NCI-H510A treated with DMSO at 0.1 percent for 48 hours (cell line): ENCODE measurements around the gene PROM1.
A peak's percentile ranks its signal among the peaks of the same experiment; 100 is the strongest.

ENCODE experiments used
- DNase-seq: peaks from one replicate; lab custom pipeline; 2025; lab: John Stamatoyannopoulos, UW

Gene PROM1

GRCh38 chr4:16110199-16110598 is 26.4 kb upstream of the PROM1 start:
- DNase-seq: no peak

DNA sequence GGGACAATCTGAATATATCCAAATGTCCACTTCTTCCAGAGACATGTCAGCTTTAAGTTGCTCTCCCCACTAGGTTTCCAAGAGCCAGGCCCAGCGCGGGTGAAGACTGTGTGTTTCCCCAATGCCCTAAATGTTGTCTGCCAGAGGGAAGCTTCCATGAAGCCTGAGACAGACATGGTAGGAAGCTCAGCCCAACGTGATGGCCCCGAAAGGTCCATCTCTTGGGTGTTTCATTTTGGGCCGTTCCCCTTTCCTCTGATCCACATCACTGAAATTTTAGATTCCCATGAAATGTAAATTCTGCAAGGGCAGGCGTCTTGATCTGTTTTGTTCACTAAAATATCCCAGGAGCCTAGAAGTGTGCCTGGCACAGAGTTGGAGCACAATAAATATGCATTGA is 25.4 kb upstream of the PROM1 start:
- DNase-seq: no peak

DNA sequence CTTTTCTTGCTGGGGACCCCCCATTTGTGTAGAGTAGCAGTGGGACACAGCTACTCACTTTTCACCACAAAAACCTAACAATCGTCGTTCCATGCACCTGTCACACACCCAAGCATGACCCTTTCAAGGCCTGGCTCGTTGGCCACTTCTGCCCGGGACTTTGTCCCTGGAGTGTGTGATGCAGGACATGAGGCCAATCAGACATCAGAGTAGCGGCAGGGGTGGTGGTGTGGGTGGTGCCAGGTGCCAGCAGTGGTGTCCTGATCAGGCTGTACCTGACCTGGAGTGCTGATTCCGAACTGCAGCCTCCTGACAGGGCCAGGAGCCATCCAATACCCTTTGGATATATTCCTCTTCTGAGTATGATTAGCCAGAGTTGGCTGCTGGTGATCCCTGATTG is 23.1 kb upstream of the PROM1 start:
- DNase-seq: no peak

- DNase-seq: no peak
Measured at GRCh38 chr4:16104520-16104919, 20.7 kb upstream of the PROM1 start.

GRCh38 chr4:16102356-16102755 is 18.5 kb upstream of the PROM1 start:
- no peak for DNase-seq

DNA sequence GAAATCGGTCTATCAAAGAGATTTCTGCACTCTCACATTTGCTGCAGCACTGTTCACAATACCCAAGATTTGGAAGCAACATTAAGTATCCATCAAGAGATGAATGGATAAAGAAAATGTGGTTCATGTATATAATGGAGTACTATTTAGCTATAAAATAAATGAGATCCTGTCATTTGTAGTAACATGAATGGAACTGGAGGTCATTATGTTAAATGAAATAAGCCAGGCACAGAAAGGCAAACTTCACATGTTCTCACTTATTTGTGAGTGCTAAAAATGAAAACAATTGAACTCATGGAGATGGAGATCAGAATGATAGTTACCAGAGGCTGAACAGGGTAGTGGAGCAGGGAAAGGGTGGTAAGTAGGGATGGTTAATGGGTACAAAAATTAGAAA is 17.0 kb upstream of the PROM1 start:
- no peak for DNase-seq

GRCh38 chr4:16092682-16093319 is 9.0 kb upstream of the PROM1 start:
- DNase-seq: no peak

DNA sequence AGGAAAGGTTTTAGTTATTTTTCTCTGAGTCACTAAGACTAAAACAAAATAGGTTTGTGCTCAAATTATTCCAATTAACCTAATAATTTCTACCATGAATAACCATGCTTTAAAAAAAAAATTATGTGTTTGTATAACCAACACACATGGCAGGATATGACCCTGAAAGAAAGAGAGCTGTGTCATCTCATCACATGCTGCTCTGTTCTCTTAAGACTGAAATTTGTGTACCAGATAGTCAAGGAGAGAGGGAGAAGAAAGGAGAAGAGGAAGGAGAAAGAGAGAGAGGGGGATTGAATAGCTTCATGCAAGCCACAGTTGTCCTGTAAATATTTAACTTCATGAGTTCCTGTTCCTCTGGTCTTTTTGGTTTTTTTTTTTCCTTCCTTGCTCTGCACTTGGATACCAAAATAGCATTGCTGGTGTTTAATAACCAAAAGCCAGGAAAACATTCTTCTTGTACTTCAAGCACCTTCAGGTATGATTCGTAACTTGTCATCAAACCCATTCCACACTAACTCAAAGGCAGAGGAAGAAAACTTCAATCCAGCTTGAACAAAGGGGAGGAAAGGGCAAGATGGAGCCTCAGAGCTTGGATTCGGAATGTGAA is 6.4 kb upstream of the PROM1 start:
- DNase-seq: no peak

GRCh38 chr4:16089156-16089555 is 5.3 kb upstream of the PROM1 start:
- DNase-seq: no peak

GRCh38 chr4:16088601-16089000 is 4.8 kb upstream of the PROM1 start:
- DNase-seq: no peak

- DNase-seq: no peak
Measured at GRCh38 chr4:16085822-16086221, 2.0 kb upstream of the PROM1 start.

DNA sequence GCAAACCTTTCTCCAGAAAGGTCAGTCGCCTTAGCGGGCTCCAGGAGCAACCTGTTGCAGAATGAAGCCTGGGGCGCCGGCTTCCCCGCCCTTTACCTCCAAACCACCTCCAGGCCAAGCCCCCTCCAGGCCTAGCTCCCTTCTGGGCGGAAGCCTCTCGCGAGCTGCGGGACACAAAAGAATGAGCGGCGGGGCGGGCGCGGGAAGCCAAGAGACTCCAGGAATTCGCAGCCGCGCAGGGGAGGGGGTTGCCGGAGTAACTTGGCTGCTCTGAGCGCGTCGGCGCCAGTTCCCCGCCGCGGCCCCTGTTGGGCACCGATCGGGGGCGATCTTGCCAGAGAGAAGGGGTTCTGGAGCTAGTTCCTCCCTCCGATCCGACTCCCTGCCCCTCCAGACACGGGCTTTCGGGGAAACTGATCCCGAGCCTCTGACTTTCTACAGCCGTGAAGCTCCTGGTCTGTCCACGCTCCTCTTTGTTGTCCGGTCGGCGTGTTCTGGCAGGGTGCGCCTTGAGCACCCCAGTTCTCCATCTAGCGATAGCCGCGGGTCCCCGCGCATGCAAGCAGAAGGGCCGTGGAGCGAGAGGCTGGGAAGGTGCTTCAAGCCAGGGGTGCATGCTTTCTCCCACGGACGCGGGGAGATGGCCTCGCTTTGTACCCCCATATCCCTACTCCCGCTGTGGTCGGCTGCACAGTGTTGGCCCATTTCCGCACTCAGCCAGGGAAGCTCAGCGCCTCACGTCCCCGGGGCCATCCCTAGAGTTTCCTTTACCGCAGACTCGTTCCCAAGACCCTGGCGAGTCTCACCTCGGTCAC is 1.2 kb downstream of the PROM1 start:
- DNase-seq: no peak

DNA sequence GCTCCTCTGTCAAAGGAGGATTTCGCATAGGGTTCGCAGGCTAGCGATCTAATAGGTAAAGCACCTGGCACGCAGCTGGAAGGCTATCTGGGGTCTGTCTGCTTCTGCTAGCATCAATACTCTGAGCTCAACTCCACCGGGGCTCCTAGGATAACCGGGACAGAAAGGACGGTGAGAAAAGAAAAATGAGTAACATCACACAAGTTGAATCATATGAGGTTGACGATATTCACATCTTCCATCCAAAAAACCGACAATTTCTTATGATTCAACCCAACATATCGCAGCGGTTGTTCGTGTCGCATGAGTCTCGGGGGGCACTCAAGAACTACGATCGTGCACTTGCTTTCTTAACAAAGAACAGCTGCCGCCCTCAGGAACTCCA is 1.8 kb downstream of the PROM1 start:
- peak; percentile 2 for DNase-seq

DNA sequence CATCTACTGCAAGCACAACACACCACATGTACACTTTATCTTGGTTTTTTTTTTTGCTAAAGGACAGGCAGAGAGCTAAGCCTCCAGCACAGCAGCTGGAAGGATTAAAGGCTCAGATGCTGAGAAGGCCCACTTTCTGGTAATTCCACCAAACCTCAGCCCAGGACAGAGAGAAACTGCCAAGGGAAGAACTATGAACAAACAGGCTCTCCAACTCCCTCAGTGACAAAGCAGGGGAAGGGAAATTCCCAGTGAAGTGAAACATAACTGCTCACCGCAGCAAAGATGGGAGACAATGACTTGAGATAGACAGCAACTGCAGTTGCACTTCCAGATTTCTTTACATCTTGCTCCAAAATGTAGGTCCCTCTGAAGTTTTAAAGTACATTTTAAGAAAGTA is 4.8 kb downstream of the PROM1 start:
- no peak for DNase-seq

DNA sequence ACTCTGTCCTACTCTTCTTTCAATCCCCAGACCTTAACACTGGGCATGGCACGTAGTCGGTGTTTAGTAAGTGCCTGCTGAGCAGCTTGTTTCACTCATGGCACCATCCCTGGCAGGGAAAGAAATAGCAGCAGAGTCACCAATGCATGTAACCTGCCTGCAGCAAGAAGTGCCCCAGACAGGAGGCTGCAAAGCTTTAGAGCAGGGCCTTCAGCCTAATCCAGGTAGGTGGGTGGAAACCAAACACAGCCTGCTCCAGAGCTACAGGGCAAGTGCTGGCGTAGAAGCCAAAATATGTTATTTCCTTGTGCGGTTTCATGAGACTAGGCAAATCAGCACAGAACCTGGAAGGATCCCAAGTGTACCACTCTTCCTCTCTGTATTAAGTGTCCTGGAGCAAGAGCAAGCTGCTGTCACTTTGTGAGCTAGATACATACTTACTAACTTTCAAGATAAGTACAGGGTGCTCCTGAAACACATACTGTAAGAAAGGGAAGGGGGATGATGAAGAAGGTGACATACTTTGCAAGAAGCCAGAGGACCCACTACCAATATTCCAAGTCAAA is 5.5 kb downstream of the PROM1 start:
- no peak for DNase-seq

DNA sequence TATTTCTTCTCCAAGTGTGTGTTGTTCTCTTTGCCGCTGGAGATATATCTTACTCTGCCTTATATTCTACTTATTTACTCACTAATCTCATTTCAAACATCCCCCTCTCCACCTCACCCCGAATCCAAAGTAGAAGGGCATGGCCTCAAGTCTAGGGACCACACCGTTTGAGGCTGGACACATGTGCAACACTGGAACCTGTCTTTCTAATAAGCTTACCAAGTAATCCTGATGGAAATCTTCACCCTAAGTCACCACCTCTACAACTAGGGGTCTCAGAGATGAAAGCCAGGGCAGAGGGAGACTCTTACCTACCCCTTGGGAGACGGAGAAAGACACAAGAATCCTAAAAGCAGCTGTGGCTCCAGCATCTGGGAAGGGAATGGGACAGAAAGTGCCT is 6.0 kb downstream of the PROM1 start:
- DNase-seq: no peak

DNA sequence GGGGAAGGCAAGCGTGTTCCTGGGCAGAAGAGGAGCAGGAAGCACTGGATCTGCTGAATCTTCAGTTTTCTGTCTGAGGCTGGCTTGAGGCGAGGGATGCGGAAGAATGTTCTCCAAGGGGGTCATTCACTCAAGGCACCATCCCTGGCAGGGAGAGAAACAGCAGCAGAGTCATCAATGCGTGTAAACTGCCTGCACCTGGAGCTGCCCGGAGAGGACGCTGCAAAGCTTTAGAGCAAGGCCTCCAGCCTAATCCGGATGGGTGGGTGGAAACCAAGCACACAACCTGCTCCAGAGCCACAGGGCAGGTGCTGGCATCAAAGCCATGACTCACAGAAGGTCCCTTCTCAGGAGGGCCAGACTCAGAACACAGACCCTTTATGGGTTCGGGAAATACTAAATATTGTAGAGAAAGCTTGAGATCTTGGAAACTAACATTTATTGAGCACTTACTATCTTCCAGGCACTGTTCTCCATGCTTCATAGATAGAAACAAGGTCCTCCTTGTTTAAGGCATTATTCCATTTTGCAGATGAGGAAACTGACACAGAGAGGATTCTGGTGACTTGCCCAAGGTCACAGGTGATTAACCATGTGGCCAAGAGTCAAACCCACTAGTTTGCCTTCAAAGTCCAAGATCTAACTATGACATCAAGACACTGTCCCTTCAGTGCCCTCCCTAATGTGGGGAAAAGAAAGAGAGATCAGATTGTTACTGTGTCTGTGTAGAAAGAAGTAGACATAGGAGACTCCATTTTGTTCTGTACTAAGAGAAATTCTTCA is 7.7 kb downstream of the PROM1 start:
- DNase-seq: no peak

DNA sequence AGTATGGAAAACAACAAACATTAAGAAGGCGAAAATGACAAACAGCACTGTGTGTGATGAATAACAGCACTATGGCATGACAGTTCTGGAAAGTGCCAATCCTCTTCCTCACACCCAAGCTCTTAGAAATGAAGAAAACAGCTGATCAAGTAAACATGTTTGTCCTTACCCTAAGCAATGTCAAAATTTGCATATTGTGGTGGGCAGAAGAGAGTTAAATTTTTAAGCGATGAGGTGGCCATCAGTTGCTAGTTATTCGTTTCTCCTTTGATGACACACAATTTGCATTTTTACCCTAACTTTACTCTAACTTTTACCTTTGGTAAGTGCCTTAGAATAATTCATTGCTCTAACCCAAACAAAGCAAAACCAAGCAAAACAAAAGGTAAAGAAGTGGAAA is 8.8 kb downstream of the PROM1 start:
- no peak for DNase-seq

DNA sequence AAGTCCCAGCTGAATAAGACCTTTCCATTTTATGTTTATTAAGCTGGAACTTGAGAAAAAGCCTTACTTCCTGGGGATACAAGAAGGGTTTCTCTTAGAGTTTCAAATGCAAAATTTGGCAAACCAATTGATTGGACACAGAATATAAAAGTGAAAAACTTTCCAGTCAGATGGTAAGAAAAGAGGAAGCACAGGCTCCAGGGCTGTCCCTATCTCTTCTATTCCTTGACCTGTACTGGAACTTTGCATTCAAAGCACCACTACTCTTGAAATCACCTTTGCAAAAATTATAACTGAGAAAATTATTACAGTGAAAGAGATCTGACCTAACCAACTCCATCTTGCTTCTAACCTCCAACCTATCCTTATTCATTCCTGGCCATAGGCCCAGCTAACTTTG is 11.7 kb downstream of the PROM1 start:
- no peak for DNase-seq

GRCh38 chr4:16070203-16070602 is 13.6 kb downstream of the PROM1 start:
- no peak for DNase-seq

- DNase-seq: no peak
Measured at GRCh38 chr4:16067515-16067914, 16.3 kb downstream of the PROM1 start.

- peak; percentile 62 for DNase-seq
Measured at GRCh38 chr4:16066586-16067128, 17.2 kb downstream of the PROM1 start.
